CD4-positive, alpha-beta T cell treated with Interleukin-10 for 1 hour (primary cell): Measurements from ENCODE around the gene RIMBP2.

ENCODE experiments used
- DNase-seq: peaks from one replicate; pipeline ENCODE4 v3.0.0-alpha.2; 2020

Gene RIMBP2

DNA sequence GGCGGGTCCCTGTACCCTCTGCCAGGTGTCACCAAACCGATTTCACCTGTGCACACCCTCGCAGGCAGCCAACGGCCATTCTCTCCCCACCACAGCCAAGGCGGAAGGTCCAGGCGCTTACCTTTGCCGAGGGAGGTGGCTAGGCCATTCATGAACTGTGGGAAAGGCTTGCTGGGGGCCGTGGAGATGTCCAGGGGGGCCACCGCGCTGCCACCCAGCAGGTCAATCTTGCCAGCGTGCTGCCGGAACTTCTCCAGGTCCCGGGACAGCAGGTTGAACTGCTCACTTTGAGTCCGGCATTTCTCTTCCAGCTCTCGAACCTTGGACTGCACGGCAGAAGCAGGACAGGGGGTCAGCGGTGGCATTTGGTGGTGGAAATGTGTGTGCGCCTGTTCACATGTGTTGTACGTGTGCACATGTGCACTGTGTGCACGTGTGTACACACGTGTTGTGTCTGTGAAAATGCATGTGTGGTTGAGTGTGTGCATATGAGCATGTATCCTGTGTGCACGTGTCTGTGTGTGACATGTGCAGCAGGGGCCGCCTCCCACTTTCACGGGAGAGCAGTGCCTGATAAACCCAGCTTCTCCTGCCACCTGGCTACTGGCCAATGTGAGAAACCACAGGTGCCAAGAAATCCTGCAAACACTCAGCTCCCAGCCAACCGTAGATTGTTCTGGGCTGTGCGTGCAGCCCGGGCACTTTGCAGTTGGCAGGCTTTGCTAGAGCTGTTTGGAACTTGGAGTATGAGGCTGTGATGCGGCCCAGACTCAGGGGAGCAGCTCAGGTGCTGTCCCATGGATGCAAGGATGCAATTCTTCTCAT is 259.5 kb downstream of the RIMBP2 start:
- DNase-seq = no peak

DNA sequence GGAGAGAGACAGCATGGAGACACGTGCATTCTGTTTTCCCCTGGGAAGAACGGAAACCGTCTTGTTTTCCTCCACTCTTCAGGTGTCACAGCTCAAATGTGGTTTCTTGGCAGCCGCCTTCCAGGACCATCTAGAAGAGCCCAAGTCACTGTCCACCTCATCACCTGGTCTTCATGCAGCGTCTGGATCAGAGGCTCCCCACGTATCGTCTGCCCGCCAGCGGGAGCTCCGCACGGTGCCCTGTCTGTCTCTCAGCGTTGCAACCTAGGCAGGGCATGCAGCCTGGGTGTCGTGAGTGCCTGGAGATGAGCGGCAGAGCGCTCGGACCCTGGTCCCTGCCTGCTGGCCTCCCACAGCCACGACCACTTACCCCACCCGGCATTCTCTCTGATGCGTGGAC is 260.9 kb downstream of the RIMBP2 start:
- no peak for DNase-seq

DNA sequence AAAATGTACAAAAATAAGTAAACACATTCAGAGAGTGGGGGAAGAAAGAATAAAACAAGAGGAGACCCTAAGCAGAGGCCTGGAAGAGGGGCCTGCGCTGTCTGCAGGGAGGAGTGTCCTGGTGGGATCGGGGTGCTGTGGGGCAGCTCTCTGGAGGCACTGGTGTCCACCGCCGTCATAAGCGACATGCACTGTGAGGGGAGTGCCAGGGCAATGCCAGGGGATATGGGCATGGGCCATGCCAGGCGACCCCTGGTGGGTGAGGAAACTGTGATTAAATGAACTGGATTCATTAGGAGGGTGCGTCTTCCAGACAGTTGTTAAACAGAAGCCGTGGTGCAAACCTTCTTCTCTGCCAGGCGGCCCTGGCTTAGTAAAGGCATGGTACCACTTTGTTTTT is 261.8 kb downstream of the RIMBP2 start:
- no peak for DNase-seq

DNA sequence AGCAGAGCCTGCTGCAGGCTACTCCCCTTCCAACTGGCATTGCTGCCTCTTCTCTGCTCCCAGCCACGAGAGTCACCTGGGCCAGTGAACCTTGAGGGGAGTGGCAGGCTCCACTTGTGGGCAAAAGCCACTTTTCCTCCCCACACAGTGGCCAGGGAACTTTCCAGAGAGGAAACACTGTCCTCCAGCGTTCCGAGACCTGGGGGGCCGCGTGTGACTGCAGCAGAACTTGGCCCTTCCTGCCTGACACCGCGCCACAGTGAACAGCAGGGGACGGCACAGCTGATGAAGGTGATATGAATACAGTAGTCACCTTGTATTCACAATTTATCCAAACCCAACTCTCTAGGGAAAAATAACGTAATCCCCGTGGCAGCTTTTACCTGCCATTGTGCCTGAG is 263.6 kb downstream of the RIMBP2 start:
- DNase-seq = no peak

DNA sequence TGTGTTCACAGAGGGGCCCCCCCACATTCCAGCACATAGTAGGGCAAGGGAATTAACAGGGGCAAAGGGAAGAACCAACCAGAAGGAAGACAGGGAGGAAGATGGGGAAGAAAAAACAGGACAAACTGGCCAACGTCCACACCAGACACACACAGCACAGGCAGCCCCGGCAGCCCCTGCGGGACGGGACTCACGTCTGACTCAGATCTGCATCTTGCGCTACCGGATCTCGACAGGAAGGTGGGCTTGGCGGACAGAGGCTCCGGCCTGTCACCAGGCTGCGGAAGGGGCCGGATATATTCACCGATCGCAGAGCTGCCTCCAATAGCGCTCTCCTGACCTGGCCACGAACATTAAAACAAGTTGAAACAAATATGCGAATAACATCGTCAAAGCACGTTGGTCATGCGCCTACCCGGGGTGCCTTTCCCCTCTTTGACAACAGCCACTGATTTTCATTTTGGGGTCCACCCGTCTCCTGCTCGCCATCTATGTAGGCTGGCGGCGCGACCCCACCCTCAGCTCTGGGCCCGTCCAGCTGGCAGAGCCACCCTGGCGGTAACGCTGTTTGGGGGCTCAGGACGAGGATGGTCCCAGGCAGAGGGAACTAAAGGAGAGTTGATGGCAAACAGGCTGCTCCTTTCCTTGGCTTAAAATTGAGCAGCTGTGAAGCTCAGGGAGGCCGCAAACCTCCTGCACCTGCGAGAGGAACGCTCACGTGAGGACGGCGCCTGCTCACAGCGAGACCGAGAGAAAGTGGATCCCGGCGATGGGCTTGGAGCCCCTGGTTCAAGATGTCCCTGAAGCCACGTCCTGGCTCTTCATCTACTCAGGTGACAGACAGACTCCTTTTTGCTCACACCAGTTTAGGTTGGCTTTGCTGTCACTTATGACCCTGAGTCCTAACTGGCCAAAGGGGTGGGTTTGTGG is 264.8 kb downstream of the RIMBP2 start:
- DNase-seq = no peak

DNA sequence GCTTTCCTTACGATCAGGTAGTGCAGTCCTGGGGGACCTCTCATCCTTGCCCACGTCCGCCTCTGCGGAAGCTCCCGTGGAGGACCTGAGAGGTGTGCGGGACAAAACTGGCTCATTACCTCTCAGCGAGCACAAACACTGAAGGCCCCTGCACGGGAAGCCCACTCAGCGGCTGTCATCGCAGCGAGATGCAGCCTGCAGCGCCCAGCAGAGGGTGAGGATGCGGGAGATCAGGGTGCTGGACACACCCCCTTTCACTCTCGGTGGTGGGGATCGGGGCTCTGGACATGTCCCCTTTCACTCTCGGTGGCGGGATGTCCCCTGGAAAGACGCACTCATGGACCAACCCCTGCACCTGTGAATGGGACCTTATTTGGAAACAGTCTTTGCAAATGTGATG is 266.8 kb downstream of the RIMBP2 start:
- DNase-seq = no peak

DNA sequence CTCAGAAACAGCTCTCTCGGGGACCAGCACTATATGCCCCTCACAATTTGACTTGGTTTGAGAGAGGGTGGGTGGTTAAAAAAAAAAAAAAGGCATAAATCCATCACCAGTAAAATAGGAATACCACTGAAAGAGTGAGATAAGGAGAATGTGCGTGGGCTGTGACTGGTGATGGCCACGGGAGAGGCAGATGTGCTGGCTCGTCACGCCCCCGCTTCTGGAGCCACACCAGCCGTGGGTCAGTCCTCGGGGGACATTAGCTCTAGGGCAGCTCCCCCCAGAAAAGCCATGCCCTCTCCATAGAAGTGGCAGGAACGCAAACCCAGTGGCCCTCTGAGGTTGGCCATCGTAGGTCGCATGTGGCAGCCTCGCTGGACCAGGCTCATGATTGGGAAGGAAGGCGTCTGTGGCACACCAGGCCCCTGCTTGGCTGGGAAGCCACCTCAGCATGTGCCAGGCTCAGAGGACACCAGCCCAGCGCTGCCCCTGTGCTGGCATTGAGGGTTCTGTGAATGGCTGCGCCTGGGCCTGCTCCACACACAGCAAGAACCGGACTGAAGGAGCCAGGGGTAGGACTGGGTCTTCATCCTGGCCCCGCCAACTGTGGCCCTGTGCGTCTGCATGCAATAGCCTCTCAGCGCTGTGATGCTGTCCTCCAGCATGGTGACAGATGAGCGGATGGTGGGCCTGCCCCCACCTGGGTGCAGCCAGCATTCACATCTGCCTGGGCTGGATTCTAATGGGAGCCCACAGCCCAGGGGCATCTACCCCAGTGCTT is 267.9 kb downstream of the RIMBP2 start:
- DNase-seq = no peak

DNA sequence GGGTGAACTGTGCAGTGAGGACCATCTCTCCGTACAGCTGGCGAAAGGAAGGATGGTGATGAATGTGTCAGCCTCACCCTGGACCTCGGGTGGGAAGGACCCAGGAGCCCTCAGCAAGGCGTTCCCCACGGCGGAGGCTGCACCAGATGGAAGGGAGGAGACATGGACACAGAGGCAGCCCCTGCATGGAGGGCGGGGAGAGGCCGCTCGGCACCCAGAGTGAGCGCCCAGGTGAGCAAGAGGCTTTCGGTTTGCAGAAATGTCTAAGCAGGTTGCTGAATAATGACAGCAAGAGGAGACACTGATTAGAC is 268.5 kb downstream of the RIMBP2 start:
- DNase-seq = no peak

DNA sequence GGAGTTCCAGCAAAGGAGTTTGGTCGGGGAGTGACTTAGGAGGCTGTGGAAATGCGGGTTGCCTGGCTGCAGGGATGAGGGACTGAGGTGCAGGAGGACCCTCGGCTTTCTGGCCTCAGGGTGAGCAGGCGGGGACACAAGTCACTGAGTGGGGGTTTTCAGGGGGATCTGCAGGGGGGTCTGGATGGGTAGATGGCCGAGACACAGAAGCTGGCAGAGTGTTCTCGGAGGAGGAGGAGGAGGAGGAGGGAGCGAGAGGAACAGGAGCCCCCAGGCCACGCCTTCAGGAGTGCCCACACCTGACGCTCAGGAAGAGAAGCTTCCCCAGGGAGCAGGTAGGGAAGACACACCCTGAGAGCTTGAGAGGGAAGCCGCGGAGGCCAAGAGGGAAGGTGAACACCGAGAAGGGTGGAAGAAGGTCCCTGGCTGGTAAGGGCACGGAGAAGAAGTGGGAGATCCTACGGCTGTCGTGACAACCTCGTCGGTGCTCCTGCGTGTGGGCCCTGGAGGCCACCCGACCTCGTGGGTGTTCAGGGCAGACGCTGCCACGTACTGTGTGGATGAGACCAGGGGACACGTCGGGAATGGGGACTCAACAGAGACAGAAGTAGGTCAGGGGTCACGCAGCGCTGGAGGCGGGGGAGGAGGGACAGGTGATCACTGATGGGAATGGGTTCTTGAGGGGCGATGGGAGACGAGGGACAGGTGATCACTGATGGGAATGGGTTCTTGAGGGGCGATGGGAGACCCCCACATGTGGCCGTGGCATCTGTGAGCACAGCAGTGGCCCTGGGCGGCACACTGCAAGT is 269.0 kb downstream of the RIMBP2 start:
- no peak for DNase-seq

DNA sequence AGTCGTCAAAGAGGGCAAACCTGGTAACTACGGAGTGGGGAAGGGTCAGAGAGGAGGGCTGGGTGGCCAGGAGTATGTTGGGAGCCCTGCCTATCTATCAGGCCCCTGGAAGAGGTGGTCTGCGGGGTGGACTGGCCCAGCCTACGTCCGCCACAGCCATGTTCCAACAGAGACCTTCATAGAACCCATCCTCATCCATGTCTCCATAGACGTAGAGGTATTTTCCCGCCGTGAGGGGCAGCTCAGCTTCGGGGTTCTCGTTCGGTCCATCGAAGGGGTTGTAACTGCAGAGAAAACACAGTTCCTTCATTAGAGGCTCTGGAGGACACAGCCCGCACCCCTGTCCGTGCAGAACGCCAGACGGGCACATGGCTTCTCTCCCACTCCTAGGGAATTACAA is 271.1 kb downstream of the RIMBP2 start:
- DNase-seq = no peak

DNA sequence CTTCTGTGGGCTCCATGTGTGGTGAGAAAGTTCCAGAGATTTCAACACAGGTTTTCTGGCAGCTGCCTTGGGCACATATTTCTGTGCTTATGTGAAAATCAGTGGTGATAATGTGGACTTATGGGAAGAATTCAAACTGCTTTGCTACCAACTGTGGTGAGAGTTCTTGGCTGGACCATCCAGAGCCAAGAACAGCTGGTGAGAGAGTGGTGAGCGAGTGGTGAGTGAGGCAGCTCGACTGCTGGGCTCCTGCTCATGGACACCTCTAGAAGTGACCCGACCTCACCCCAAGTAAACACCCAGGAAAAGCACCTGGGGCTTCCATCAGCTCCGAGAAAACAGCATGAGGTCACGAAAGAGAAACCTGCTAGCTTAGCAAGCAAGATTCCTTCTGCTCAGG is 272.0 kb downstream of the RIMBP2 start:
- DNase-seq = no peak

DNA sequence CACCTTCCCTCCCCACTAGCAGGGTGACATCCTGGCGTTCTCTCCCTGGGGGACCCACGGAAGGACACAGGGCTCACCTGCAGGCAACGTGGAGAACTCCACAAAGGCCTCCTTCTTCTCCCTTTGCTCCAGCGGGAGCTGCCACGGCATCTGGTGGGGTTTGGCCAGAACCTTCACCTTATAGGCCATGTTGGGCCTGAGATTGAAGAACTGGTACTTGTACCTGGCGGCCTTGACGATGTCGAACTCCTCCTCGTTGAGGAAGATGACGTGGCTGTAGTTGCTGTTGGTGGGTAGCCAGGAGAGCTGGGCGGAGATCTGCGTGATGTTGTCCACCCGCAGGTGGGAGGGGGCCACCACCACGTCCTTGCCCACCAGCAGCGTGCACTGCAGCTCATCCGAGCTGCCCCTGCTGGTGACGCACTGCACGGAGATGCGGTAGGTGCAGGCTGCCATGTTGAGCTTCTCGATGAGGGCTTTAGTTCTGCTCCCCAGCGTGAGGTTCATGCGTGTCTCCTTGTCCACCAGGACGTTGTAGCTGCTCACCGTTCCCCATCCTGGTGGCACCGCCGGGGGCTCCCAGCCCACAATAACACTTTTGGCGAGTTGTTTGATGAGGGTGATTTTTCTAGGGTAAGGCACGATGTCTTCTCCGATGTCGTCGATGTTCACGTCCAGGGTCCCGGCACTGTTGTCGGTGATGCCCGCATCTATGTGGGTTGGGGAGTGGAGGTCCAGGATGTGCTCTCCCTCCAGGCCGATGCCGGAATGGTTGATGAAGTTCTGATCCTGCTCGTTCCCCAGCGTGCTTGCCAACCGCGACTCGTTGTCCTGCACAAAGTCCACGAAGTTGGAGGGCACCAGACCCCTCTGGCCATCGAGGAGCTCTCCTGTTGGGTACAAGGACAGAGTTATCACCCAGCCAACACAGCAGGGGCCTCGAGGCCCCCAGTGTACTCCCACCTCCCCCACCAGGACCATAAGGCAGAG is 274.0 kb downstream of the RIMBP2 start:
- DNase-seq = no peak

DNA sequence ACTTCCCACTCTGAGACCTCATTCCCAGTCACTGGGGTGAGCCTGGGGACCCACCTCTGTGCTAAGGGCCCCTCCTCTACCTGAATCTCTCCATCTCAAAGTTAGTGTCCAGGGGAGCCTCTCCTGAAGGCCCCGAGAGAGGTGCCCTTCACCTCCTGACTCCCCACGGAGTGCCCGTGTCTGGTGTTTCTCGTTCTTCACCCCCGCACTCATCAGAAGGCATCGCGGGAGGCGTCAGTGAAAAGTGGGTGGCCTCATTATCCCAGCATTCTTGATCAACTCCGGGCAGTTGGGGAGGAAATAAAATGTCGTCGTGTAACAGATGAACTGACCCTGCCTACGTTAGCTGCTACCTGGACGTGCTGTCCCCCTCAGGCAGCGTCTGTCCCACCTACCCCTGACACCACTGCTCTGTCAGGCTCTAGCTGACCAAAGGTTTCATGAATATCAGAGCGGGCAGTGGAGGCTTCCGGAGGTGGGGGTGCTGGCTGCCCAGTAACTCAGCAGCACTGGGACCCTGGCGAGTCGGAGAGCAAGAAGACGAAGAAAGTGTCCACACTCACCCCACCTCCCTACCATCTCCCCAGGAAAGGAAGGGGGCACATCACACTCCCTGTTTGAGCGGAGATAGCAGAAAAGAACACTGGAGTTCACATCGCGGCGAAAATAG is 275.6 kb downstream of the RIMBP2 start:
- no peak for DNase-seq

DNA sequence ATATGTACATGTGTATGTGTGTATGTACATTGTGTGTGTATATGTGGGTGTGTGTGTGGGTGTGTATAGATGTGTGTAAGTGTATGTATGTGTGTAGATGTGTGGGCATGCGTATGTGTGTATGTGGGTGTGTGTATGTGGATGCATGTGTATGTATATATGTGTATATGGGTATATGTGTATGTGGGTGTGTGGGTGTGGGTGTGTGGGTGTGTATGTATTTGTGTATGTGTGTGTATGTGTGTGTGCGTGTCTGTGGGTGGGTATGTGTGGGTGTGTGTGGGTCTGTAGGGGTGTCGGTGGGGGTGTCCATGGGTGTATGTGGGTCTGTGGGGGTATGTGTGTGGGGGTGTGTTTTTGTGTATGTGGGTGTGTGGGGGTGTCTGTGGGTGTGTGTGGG is 276.8 kb downstream of the RIMBP2 start:
- no peak for DNase-seq

DNA sequence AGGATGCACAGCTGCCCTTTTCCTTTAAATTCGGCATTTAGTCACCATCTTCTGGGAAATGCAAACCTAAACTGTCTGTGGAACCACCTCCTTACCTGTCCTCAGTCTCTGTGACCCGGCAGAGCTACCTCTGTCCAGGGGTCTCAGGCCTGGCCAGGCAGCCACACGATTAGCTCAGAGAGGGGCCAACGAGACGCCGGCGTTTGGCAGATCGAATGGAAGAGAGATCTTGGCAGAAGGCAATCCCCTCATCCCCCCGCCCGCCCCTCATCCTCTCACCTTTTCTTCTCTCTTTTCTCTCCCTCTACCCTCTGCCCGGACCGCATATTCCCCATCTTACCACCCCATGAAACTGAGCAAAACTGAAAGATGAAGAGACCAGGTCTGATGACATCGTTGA is 277.4 kb downstream of the RIMBP2 start:
- no peak for DNase-seq

DNA sequence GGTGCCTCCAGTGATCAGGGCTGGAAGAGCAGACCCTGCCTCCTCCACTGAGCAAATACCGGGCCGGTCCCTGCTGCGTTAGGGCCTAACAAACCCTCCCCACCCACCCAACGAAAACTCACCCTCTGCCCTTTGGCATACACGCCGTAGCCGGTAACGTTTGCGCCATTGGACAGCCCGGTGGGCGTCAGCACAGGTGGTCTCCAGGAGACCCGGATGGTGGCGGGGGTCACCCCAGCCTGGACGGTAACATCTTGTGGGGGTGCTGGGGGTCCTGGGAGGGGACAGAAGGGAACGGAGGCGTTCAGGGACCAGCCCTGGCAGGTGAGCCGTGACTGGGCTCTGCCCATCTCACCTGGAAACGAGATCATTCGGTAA is 277.9 kb downstream of the RIMBP2 start:
- no peak for DNase-seq

DNA sequence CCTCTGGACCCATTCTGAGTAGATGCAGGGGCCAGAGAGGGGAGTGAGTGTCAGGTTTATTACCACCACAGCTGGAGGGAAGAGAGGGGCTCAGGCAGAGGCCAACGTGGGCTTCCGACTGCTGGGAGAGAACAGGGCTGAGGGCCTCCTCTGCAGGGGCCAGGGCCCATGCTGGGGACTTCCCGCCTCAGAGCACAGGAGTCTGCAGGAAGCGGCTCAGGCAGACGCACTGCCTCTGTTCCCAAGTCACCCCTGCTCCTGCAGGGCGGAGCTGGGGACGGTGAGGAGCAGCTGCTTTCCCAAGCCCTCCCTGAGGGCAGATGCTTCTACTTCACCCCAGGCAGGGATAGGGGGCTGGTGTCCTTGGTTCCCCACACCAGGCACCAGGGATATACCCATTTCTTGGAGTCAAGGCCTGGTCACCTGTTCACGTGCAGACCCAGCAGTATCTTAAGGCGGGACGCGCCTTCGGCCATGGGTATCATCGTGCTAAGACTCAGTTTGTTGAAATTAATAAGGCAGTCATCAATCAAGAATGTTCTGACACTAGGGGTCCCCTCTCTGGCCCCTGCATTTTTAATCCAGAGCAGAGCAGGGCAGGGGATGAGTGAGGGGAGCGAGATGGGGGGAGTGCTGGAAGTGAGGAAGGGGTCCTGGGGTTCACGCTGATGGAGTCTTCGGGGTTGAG is 278.4 kb downstream of the RIMBP2 start:
- no peak for DNase-seq

DNA sequence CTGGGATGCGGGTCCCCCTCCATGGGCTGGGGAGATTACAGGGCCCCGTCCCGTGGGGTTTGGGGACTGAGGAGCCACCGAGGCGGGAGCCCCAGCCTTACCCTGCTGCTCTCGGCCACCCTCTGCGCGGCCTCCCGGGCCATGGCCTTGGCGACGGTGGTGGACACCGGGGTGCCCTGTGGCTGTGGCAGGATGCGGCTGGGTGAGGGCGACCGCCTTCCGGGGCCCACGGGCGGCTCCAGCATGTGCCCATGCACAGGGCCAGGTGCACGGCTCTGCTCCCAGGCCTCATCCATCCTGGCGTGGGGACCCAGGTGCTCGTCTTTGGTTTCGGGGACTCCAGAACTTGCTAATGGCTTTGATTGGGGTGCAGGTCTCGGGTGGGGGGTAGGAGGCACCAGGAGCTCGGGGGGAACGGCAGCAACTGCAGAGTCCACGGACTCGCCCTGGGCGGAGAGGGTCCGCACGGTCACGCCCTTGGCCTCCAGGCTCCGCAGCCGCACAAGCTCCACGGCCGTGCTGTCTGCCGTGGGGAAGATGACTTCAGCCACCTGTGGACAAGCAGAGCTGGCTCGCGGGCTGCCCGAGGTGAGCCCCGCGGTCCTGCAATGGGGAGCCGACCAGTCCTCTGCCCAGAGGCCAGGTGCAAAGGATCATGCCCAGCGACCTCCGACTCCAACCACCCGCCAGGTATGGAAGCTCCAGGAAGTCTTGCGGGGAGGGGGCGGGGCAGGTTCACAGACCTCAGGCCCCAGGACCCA is 279.2 kb downstream of the RIMBP2 start:
- no peak for DNase-seq

DNA sequence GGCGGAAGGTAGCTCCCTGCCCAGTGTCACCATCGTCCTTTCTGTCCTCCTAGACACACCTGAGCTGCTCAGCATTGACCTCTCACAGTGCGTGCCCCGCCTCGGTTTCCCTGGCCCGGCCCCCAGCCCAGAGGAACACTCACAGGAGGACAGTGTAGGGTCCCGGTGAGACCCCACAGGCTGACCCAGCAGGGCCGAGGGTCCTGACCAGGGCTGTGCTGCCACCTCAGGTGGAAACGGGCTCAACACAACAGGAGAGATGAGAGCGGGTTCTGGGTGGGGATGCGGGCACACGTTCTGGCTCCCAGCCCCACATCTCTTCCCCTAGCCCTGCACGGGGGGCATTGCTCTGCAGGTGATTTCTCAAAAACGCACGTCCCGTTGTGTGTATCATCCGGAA is 280.3 kb downstream of the RIMBP2 start:
- DNase-seq = no peak
